CD4-positive, alpha-beta T cell treated with Interleukin-21 for 1 hour (primary cell): ENCODE results near the gene GPR15LG.
A peak's percentile ranks its signal among the peaks of the same experiment; 100 is the strongest.
"Not testable (repeated sequence)": the region's sequence is repeated elsewhere in the genome, so short reads cannot be mapped to it uniquely, and the experiment has no call there.

ENCODE experiments used
- DNase-seq: peaks from one replicate; pipeline ENCODE4 v3.0.0-alpha.2; 2020

Gene GPR15LG

GRCh38 chr10:84166620-84167288, 6.8 kb upstream of the GPR15LG start:
- DNase-seq = no peak

GRCh38 chr10:84167289-84167653, 6.3 kb upstream of the GPR15LG start:
- not testable (repeated sequence) for DNase-seq

GRCh38 chr10:84168382-84168781, 5.2 kb upstream of the GPR15LG start:
- DNase-seq = not testable (repeated sequence)

- not testable (repeated sequence) for DNase-seq
Measured at GRCh38 chr10:84171237-84171636, 2.4 kb upstream of the GPR15LG start.

- not testable (repeated sequence) for DNase-seq
Measured at GRCh38 chr10:84171700-84172466, 1.7 kb upstream of the GPR15LG start.

- DNase-seq = no peak
Measured at GRCh38 chr10:84172467-84173356, 889 bp upstream of the GPR15LG start.

- DNase-seq = no peak
Measured at GRCh38 chr10:84175436-84175835, 1.8 kb downstream of the GPR15LG start.

- DNase-seq = no peak
Measured at GRCh38 chr10:84176351-84176750, 2.8 kb downstream of the GPR15LG start.

GRCh38 chr10:84176836-84177474, 3.4 kb downstream of the GPR15LG start:
- no peak for DNase-seq

- peak; percentile 70 for DNase-seq
Measured at GRCh38 chr10:84177541-84178141, 4.0 kb downstream of the GPR15LG start.

GRCh38 chr10:84178160-84178609, 4.6 kb downstream of the GPR15LG start:
- no peak for DNase-seq

GRCh38 chr10:84179059-84179710, 5.6 kb downstream of the GPR15LG start:
- peak; percentile 41 for DNase-seq

GRCh38 chr10:84180386-84180785, 6.8 kb downstream of the GPR15LG start:
- DNase-seq = not testable (repeated sequence)

- DNase-seq = no peak
Measured at GRCh38 chr10:84181631-84182030, 8.0 kb downstream of the GPR15LG start.

- DNase-seq = no peak
Measured at GRCh38 chr10:84184517-84184916, 10.9 kb downstream of the GPR15LG start.

- DNase-seq = no peak
Measured at GRCh38 chr10:84185526-84186175, 12.1 kb downstream of the GPR15LG start.

- no peak for DNase-seq
Measured at GRCh38 chr10:84188815-84189214, 15.2 kb downstream of the GPR15LG start.

GRCh38 chr10:84190621-84191020, 17.0 kb downstream of the GPR15LG start:
- DNase-seq = no peak

GRCh38 chr10:84191106-84191505, 17.5 kb downstream of the GPR15LG start:
- peak; percentile 31 for DNase-seq

GRCh38 chr10:84193327-84193726, 19.7 kb downstream of the GPR15LG start:
- no peak for DNase-seq

- DNase-seq = no peak
Measured at GRCh38 chr10:84193846-84194423, 20.3 kb downstream of the GPR15LG start.
